Hepatocyte (in vitro differentiated cells): Measurements from ENCODE around the gene ATF6.

Experiments used
- EZH2 ChIP-seq: fragments of 200-600 bp; sonication (generic); IDR thresholded peaks from 2 replicates; pipeline ENCODE4 v1.6.1; 2016; ENCODE audit warnings: antibody characterized with exemption, mild to moderate bottlenecking, borderline replicate concordance
- EZH2phosphoT487 ChIP-seq: fragments of 200-600 bp; sonication (generic); IDR thresholded peaks from one replicate; pipeline ENCODE4 v1.6.1; 2018; ENCODE audit warnings: antibody characterized with exemption, mild to moderate bottlenecking, low read depth, moderate library complexity; ENCODE audit not compliant: unreplicated experiment, severe bottlenecking
- TF ChIP-seq, protein P1 (sequence below): fragments of 200-600 bp; sonication (generic); IDR thresholded peaks from 2 replicates; pipeline ENCODE4 v1.5.1; 2016; ENCODE audit warnings: antibody characterized with exemption, mild to moderate bottlenecking; ENCODE audit not compliant: poor library complexity

DNA sequence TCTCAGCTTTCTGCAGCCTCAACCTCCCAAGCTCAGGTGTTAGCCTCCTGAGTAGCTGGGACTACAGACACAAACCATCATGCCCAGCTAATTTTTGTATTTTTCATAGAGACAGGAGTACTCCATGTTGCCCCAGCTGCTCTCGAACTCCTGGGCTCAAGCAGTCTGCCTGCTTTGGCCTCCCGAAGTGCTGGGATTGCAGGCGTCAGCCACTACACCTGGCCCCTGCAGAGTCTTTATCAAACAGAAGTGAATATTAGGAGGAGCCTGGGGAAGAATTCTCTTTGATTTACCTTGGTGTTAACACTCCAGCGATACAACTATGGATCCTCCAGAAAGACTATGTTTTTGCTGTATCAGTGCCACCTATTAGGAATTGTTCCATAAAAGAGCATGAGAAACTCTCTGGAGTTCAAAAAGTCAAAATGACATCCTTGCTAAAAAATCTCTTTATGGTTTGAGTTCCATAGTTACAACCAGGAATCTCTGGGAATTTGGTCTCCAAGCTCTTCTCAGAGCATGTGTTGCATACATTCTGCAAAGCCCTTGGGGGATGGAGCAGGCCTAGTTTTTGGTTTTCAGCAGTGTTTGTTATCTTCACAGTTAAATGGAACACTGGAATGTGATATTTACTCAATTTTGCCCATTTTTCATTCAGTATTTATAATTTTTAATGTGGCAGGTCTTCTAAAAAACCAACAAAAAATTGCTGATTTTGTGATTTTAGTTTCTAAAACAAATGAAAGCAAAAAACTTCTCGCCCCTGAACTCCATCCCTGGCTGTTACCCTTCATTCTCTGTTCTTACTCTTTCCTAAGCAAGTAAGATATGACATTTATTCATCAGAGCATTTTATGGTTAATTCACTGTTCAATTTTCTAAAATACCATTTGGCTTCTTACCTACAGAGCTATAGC, 180.2 kb downstream of the ATF6 start:
- TF ChIP-seq, protein P1, sequence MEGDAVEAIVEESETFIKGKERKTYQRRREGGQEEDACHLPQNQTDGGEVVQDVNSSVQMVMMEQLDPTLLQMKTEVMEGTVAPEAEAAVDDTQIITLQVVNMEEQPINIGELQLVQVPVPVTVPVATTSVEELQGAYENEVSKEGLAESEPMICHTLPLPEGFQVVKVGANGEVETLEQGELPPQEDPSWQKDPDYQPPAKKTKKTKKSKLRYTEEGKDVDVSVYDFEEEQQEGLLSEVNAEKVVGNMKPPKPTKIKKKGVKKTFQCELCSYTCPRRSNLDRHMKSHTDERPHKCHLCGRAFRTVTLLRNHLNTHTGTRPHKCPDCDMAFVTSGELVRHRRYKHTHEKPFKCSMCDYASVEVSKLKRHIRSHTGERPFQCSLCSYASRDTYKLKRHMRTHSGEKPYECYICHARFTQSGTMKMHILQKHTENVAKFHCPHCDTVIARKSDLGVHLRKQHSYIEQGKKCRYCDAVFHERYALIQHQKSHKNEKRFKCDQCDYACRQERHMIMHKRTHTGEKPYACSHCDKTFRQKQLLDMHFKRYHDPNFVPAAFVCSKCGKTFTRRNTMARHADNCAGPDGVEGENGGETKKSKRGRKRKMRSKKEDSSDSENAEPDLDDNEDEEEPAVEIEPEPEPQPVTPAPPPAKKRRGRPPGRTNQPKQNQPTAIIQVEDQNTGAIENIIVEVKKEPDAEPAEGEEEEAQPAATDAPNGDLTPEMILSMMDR: no peak
- TF ChIP-seq EZH2phosphoT487 (no peak), EZH2 (no peak)
